A673 (cell line): ENCODE results near the gene EZH1. TPM values are rescaled to one million over a fixed set of nuclear protein-coding genes. Genes with fewer than 3 reads are reported as not detected.
A peak's percentile ranks its signal among the peaks of the same experiment; 100 is the strongest.

ENCODE experiments used
- BruUV-seq: library from RNA; stranded (reverse); fragments of 400-500 nt; replicated peaks from 2 replicates; lab custom pipeline; 2021; lab: Mats Ljungman, UMichigan
- CTCF ChIA-PET: fragments of 300-600 bp; sonication (Branson Sonifier 250); formaldehyde crosslinking; loops from one replicate; lab custom pipeline; 2022; ENCODE audit warnings: antibody characterized with exemption; lab: Charles Lee
- POLR2A ChIA-PET: fragments of 300-600 bp; sonication (Branson Sonifier 250); formaldehyde crosslinking; loops from one replicate; lab custom pipeline; 2022; ENCODE audit warnings: antibody characterized with exemption; ENCODE audit not compliant: low non-redundant PET; lab: Charles Lee
- DNase-seq: peaks from one replicate; pipeline ENCODE4 v3.0.0-alpha.2; 2015; ENCODE audit warnings: low spot score
- H3K27ac ChIP-seq: fragments of 200-600 bp; sonication (generic); 2 replicates; pipeline ENCODE4 v1.5.1; 2016; ENCODE audit warnings: mixed run types, low read depth, mild to moderate bottlenecking, mixed read lengths, antibody characterized with exemption, low read length; ENCODE audit not compliant: poor library complexity, severe bottlenecking
- H3K27me3 ChIP-seq: fragments of 200-600 bp; sonication (generic); replicated peaks from 2 replicates; pipeline ENCODE4 v1.6.1; 2017; ENCODE audit warnings: mixed run types, low read depth, mild to moderate bottlenecking, mixed read lengths, antibody characterized with exemption, low read length; ENCODE audit not compliant: insufficient read depth, poor library complexity
- H3K36me3 ChIP-seq: fragments of 200-600 bp; sonication (generic); 2 replicates; pipeline ENCODE4 v1.6.1; 2016; ENCODE audit warnings: mixed run types, mild to moderate bottlenecking, mixed read lengths, antibody characterized with exemption, low read length; ENCODE audit not compliant: insufficient read depth, poor library complexity, severe bottlenecking
- H3K4me1 ChIP-seq: fragments of 200-600 bp; sonication (generic); 2 replicates; pipeline ENCODE4 v1.6.1; 2017; ENCODE audit warnings: mixed run types, mild to moderate bottlenecking, mixed read lengths, antibody characterized with exemption, low read length; ENCODE audit not compliant: insufficient read depth, poor library complexity, severe bottlenecking
- H3K4me3 ChIP-seq: fragments of 200-600 bp; sonication (generic); 2 replicates; pipeline ENCODE4 v1.5.1; 2016; ENCODE audit warnings: low read depth, mixed run types, mild to moderate bottlenecking, mixed read lengths, low read length; ENCODE audit not compliant: poor library complexity, severe bottlenecking
- H3K9me3 ChIP-seq: fragments of 200-600 bp; sonication (generic); 2 replicates; pipeline ENCODE4 v1.6.1; 2016; ENCODE audit warnings: mixed run types, low read depth, mild to moderate bottlenecking, mixed read lengths, antibody characterized with exemption, low read length; ENCODE audit not compliant: poor library complexity, severe bottlenecking
- CTCF ChIP-seq: fragments of 300-800, 200-600 bp; sonication (generic); conservative IDR thresholded peaks from 2 replicates; pipeline ENCODE4 v1.5.1; 2017; ENCODE audit warnings: low read depth, mild to moderate bottlenecking, antibody characterized with exemption, low read length, moderate library complexity, mixed read lengths
- EZH2 ChIP-seq: fragments of 200-600 bp; sonication (generic); IDR thresholded peaks from 2 replicates; pipeline ENCODE4 v1.6.1; 2017; ENCODE audit warnings: borderline replicate concordance, low read depth, mild to moderate bottlenecking, mixed read lengths, antibody characterized with exemption, low read length; ENCODE audit not compliant: poor library complexity, severe bottlenecking
- intact Hi-C: fragments of 100-400 bp; cut with micrococcal nuclease; formaldehyde crosslinking; loops from one replicate; pipeline ENCODE4 v1.10.0; 2022; ENCODE audit not compliant: unreplicated experiment
- total RNA-seq: library from RNA; stranded (reverse); gene quantifications from 2 replicates; pipeline ENCODE4 v1.2.3, GENCODE V29; 2021

The EZH1 gene
- total RNA-seq, 1 experiment from 2014 or later: 16.4 TPM

DNA sequence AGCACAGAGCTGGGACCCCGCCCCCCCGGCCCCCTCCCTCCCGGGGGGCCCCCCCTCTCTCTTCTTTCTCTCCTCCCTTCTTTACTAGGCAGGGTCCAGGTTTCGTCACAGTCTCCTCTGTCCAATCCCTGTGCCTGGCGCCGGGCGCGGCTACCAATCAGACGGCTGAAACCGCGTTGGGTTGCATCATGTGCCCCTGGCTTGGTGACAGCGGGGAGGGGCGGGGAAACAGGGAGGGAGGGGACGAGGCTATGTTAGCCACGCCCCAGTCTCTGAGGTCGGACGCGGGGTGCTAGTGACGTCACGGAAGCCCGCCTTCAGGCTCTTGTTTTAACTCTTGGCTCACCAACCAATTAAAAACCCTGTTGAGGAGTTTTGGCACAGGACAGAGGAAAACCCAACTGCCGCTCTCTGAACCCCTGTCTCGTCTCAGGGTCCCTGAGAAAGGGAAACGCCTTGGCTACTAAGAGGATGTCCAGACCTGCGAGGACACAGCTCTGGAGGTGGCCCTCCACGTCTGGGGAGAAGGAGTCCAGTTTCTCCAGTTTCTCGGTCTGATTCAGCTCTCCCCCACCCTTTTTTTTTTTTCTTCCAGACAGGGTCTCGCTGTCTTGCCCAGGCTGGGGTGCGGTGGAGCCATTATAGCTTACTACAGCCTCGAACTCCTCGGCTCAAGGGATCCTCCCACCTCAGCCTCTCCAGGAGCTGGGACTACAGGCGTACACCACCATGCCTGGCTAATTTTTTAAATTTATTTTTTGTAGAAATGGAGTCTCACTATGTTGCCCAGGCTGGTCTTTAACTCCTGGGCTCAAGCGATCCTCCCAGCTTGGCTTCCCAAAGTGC lies 67.6 kb downstream of the EZH1 start:
- TF ChIP-seq EZH2 (no peak), CTCF (no peak)
- CTCF ChIA-PET: interaction anchor here (0.9 kb wide), 1 partner anchor 86 kb away, joined by 3 read pairs; no protein-coding TSS in a partner anchor
- Histone ChIP-seq H3K27me3 (no peaks in the 10 kb centered on the region), H3K27ac (peak overlapping the region; percentile 88), H3K36me3 (no peaks in the 10 kb centered on the region), H3K9me3 (no peaks in the 10 kb centered on the region), H3K4me3 (peak overlapping the region; percentile 77), H3K4me1 (peaks cover 22% of the 10 kb centered on the region)
- intact Hi-C loops: loop anchor here (2.0 to 5.0 kb wide), 2 partner anchors 68 to 100 kb away; partner anchors contain the start of genes PSMC3IP, RETREG3 and TUBG1
- DNase-seq: peak; percentile 96
- no TSS peak for BruUV-seq
- POLR2A ChIA-PET: no interaction called here

- Histone ChIP-seq H3K4me1 (peaks cover 16% of the 10 kb centered on the region), H3K27me3 (no peaks in the 10 kb centered on the region), H3K9me3 (no peaks in the 10 kb centered on the region), H3K36me3 (no peaks in the 10 kb centered on the region), H3K4me3 (peak within 1 kb of the TSS; percentile 77), H3K27ac (peak within 1 kb of the TSS; percentile 88)
- no TSS peak for BruUV-seq
- DNase-seq: peak; percentile 43
- intact Hi-C loops: loop anchor here (2.0 to 5.0 kb wide), 2 partner anchors 68 to 99 kb away; partner anchors contain the start of genes PSMC3IP, RETREG3 and TUBG1
- TF ChIP-seq EZH2 (no peak), CTCF (no peak)
- ChIA-PET CTCF (interaction anchor here (0.9 kb wide), 1 partner anchor 87 kb away, joined by 3 read pairs; no protein-coding TSS in a partner anchor), POLR2A (no interaction called here)
Measured at GRCh38 chr17:42676424-42677011, 68.3 kb downstream of the EZH1 start, which contains the start of gene PLEKHH3. TSS of gene PLEKHH3 (minus strand) at chr17:42676994. CDS start at chr17:42676563, 431 bp downstream.

GRCh38 chr17:42675965-42676423 lies 68.8 kb downstream of the EZH1 start:
- H3K9me3 ChIP-seq: no peaks in the 10 kb centered on the region
- peak overlapping the region; percentile 74 for H3K27ac ChIP-seq
- H3K36me3 ChIP-seq: no peaks in the 10 kb centered on the region
- ChIA-PET POLR2A (no interaction called here), CTCF (no interaction called here)
- peaks cover 13% of the 10 kb centered on the region for H3K4me1 ChIP-seq
- DNase-seq: peak; percentile 26
- intact Hi-C loops: loop anchor here (2.0 to 5.0 kb wide), 2 partner anchors 67 to 99 kb away; partner anchors contain the start of genes PSMC3IP, RETREG3 and TUBG1
- BruUV-seq: no TSS peak
- H3K4me3 ChIP-seq: peak overlapping the region; percentile 77
- H3K27me3 ChIP-seq: no peaks in the 10 kb centered on the region
- TF ChIP-seq EZH2: no peak
- no peak for TF ChIP-seq CTCF
